NCI-H774 (cell line): ENCODE data around the gene GP2.

Source experiments
- DNase-seq: peaks from one replicate; lab custom pipeline; 2025; lab: John Stamatoyannopoulos, UW

GP2 gene

GRCh38 chr16:20327444-20328041, at the start of gene GP2:
Gene GP2 (minus strand): TSS chr16:20327513. CDS start chr16:20326431, 1,082 bp downstream.
- DNase-seq: peak; percentile 90

- DNase-seq: no peak
Measured at GRCh38 chr16:20372701-20373100, 45.4 kb upstream of the GP2 start.

GRCh38 chr16:20369452-20370054, 42.2 kb upstream of the GP2 start:
- DNase-seq: no peak

- DNase-seq: no peak
Measured at GRCh38 chr16:20364051-20364450, 36.7 kb upstream of the GP2 start.

- DNase-seq: no peak
Measured at GRCh38 chr16:20363191-20363590, 35.9 kb upstream of the GP2 start.

- no peak for DNase-seq
Measured at GRCh38 chr16:20359997-20360396, 32.7 kb upstream of the GP2 start.

- no peak for DNase-seq
Measured at GRCh38 chr16:20355114-20355782, 27.9 kb upstream of the GP2 start.

- no peak for DNase-seq
Measured at GRCh38 chr16:20353379-20353778, 26.1 kb upstream of the GP2 start.

GRCh38 chr16:20352615-20353014, 25.3 kb upstream of the GP2 start, which contains the start of gene UMOD:
Gene UMOD (minus strand): TSS chr16:20352715. CDS start chr16:20350737, 1,978 bp downstream.
- DNase-seq: no peak

GRCh38 chr16:20349615-20350014, 22.3 kb upstream of the GP2 start:
- no peak for DNase-seq

GRCh38 chr16:20348365-20349185, 21.3 kb upstream of the GP2 start:
- DNase-seq: peak; percentile 72

- DNase-seq: no peak
Measured at GRCh38 chr16:20347666-20348364, 20.5 kb upstream of the GP2 start.

- no peak for DNase-seq
Measured at GRCh38 chr16:20344611-20345010, 17.3 kb upstream of the GP2 start.

- DNase-seq: no peak
Measured at GRCh38 chr16:20339744-20340143, 12.4 kb upstream of the GP2 start.

- no peak for DNase-seq
Measured at GRCh38 chr16:20336955-20337354, 9.6 kb upstream of the GP2 start.

- no peak for DNase-seq
Measured at GRCh38 chr16:20334396-20334795, 7.1 kb upstream of the GP2 start.

- no peak for DNase-seq
Measured at GRCh38 chr16:20333120-20333519, 5.8 kb upstream of the GP2 start.

- DNase-seq: no peak
Measured at GRCh38 chr16:20332411-20332810, 5.1 kb upstream of the GP2 start.

- no peak for DNase-seq
Measured at GRCh38 chr16:20331635-20332034, 4.3 kb upstream of the GP2 start.

- DNase-seq: no peak
Measured at GRCh38 chr16:20329392-20330138, 2.3 kb upstream of the GP2 start.

GRCh38 chr16:20326321-20326720, 992 bp downstream of the GP2 start:
- no peak for DNase-seq
